ENCODE data around the gene FES. TPM values are rescaled to one million over a fixed set of nuclear protein-coding genes. Genes with fewer than 3 reads are reported as not detected.
"Not testable (repeated sequence)": the region's sequence is repeated elsewhere in the genome, so short reads cannot be mapped to it uniquely, and the experiment has no call there.

The FES gene
- total RNA-seq, 1 donor from 2014 or later: 55.8 TPM

DNA sequence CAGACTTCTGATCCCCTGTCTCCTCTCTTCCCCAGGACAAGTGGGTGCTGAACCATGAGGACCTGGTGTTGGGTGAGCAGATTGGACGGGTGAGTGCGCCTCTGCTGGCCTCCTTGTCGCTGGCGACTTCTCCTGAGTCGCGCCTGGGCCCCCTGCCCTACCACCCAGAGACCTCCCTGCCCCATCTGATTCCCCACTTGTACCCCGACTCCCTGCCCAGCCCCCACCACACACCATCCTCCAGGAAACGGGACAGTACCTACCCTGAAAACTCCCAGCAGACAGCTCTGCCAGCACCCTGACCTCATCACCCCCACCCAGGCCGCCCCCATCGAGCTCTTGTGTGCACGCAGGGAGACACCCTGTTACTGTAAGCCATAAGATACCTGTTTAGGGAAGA lies 7.7 kb downstream of the FES start:
- intact Hi-C loops (cut with micrococcal nuclease): no loop called here
- H3K27ac Mint-ChIP-seq: no peak overlapping the region
- no peaks in the 10 kb centered on the region for H3K27me3 Mint-ChIP-seq (ENCODE audit: low read depth)
- DNase-seq (ENCODE audit: low spot score): no peak
- H3K4me1 Mint-ChIP-seq (ENCODE audit: low read depth): peaks cover 3% of the 10 kb centered on the region
- H3K4me3 Mint-ChIP-seq (ENCODE audit: low read depth): no peak overlapping the region
- peaks cover 77% of the 10 kb centered on the region for H3K36me3 Mint-ChIP-seq (ENCODE audit: low read depth)
- no peaks in the 10 kb centered on the region for H3K9me3 Mint-ChIP-seq

DNA sequence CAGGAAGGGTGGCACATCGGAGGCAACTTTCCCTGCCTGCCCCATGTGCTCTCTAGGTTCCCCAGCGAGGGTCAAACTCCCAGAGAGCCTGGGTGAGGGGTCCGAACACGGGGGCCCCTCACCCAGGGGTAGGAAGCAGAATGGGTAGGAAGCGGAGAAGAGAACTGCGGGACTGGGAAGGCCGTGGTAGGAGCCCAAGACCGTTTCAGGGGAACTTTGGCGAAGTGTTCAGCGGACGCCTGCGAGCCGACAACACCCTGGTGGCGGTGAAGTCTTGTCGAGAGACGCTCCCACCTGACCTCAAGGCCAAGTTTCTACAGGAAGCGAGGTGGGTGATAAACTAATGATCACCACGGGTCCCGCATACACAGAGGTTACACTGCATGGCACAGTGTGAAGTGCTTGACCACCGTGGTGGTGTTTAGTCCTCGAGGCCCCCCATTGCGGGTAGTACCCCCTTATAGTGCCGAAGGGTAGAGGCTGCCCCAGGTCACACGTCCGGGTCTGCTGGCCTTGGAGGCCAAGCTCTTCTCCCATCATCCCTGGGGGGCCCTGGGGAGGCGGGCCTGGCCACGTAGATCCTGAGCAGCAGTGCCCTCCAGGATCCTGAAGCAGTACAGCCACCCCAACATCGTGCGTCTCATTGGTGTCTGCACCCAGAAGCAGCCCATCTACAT lies 8.3 kb downstream of the FES start:
- no peaks in the 10 kb centered on the region for H3K9me3 Mint-ChIP-seq
- intact Hi-C loops (cut with micrococcal nuclease): no loop called here
- no peak for DNase-seq (ENCODE audit: low spot score)
- H3K36me3 Mint-ChIP-seq (ENCODE audit: low read depth): peaks cover 75% of the 10 kb centered on the region
- no peak overlapping the region for H3K4me3 Mint-ChIP-seq (ENCODE audit: low read depth)
- H3K4me1 Mint-ChIP-seq (ENCODE audit: low read depth): peaks cover 3% of the 10 kb centered on the region
- no peak overlapping the region for H3K27ac Mint-ChIP-seq
- H3K27me3 Mint-ChIP-seq (ENCODE audit: low read depth): no peaks in the 10 kb centered on the region

DNA sequence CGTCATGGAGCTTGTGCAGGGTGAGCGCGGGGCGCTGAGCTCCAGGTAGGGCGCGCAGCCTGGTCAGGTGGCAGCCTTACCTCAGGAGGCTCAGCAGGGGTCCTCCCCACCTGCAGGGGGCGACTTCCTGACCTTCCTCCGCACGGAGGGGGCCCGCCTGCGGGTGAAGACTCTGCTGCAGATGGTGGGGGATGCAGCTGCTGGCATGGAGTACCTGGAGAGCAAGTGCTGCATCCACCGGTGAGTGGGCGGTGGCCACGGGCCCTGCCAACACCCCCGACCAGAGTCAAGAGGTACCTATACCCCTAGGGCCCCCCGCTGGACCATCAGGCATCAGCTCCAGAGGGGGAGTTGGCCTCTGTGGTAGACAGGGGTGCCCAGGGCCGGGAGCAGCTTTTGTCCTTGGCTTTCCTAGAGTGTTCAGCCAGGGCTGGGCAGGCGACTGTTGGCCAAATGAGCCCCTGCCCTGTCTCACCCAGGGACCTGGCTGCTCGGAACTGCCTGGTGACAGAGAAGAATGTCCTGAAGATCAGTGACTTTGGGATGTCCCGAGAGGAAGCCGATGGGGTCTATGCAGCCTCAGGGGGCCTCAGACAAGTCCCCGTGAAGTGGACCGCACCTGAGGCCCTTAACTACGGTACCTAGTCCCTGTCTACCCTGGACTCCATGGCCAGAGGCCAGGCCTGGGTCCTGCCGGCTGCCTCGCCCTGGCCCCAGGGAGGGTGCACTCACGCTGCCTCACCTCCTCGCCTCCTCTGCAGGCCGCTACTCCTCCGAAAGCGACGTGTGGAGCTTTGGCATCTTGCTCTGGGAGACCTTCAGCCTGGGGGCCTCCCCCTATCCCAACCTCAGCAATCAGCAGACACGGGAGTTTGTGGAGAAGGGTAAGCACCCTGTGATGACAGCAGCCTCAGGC lies 9.1 kb downstream of the FES start:
- Mint-ChIP-seq H3K9me3 (no peaks in the 10 kb centered on the region), H3K36me3 (ENCODE audit: low read depth) (peaks cover 74% of the 10 kb centered on the region)
- no peak for DNase-seq (ENCODE audit: low spot score)

DNA sequence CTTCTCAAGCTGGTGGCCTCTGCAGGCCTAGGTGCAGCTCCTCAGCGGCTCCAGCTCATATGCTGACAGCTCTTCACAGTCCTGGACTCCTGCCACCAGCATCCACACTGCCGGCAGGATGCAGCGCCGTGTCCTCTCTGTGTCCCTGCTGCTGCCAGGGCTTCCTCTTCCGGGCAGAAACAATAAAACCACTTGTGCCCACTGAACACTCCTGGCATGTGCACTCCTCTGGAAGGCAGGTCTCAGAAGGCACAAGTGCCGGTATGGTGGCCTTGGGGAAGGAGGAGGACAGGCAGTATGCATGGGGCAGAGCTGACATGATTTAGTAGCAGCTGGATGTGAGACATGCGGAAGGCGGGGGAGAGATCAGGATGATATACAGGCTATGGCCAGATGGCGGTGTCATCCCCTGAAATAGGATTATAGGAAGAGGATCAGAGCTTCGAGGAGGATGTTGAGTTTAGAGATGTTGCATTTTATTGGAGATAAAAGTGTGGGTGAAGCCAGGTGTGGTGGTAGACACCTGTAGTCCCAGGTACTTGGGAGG lies 11.3 kb downstream of the FES start:
- Mint-ChIP-seq H3K27me3 (ENCODE audit: low read depth) (no peaks in the 10 kb centered on the region), H3K36me3 (ENCODE audit: low read depth) (peaks cover 69% of the 10 kb centered on the region), H3K9me3 (no peaks in the 10 kb centered on the region), H3K27ac (no peak overlapping the region), H3K4me1 (ENCODE audit: low read depth) (no peaks in the 10 kb centered on the region), H3K4me3 (ENCODE audit: low read depth) (no peak overlapping the region)
- no peak for DNase-seq (ENCODE audit: low spot score)
- intact Hi-C loops (cut with micrococcal nuclease): no loop called here

More for the DNA sequence above, 9.1 kb downstream of the FES start:
- intact Hi-C loops (cut with micrococcal nuclease): no loop called here
- peaks cover under 1% of the 10 kb centered on the region for H3K4me1 Mint-ChIP-seq (ENCODE audit: low read depth)
- no peaks in the 10 kb centered on the region for H3K27me3 Mint-ChIP-seq (ENCODE audit: low read depth)
- H3K27ac Mint-ChIP-seq: no peak overlapping the region
- H3K4me3 Mint-ChIP-seq (ENCODE audit: low read depth): no peak overlapping the region

DNA sequence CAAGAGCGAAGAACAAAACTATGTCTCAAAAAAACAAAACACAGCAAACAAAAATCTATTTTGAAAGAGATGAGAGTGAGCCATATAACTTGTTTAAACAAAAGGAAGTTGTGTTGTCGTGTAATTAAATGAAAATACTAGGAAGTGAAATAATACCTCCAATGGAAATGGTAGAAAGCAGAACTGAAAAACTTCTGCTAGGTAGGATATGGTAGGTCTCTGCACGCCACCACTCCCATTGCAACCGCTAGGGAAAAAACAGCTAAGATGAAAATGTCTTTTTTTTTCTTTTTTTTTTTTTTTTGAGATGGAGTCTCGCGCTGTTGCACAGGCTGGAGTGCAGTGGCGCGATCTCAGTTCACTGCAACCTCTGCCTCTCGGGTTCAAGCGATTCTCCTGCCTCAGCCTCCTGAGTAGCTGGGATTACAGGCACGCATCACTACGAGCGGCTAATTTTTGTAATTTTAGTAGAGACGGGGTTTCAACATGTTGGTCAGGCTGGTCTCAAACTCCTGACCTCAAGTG lies 12.9 kb downstream of the FES start:
- peaks cover 11% of the 10 kb centered on the region for H3K4me1 Mint-ChIP-seq (ENCODE audit: low read depth)
- H3K27ac Mint-ChIP-seq; H3K27me3 Mint-ChIP-seq (ENCODE audit: low read depth); intact Hi-C loops (cut with micrococcal nuclease); H3K9me3 Mint-ChIP-seq; DNase-seq (ENCODE audit: low spot score); H3K4me3 Mint-ChIP-seq (ENCODE audit: low read depth): not testable (repeated sequence)
- peaks cover 58% of the 10 kb centered on the region for H3K36me3 Mint-ChIP-seq (ENCODE audit: low read depth)

DNA sequence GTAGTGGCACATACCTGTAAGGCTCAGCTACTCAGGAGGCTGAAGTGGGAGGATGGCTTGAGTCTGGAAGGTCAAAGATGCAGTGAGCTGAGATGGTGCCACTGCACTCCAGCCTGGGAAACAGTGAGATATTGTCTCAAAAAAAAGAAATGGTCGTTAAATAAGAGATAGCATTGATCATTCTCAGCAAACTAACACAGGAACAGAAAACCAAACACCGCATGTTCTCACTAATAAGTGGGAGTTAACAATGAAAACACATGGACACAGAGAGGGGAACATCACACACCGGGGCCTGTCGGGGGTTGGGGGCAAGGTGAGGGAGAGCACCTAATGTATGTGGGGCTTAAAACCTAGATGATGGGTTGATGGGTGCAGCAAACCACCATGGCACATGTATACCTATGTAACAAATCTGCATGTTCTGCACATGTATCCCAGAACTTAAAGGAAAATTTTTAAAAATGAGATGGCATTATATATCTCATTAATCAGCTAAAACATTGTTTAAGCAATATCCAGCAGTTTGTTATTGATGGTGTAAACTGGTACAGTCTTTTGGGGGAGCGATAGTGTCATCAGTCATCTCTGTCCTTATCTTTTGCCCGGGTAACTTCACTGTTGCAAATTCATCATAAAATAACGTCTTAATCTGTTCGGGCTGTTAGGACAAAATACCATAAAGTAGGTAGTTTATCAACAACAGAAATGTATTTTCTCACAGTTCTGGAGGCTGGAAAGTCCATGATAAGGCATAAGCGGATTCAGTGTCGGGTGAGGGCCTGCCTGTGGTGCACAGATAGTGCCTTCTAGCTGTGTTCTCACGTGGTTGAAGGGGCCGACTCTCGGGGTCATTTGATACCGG lies 17.1 kb downstream of the FES start:
- Mint-ChIP-seq H3K27ac (peak overlapping the region; percentile 80), H3K27me3 (ENCODE audit: low read depth) (no peaks in the 10 kb centered on the region), H3K36me3 (ENCODE audit: low read depth) (peaks cover 48% of the 10 kb centered on the region), H3K4me3 (ENCODE audit: low read depth) (peak overlapping the region; percentile 78), H3K9me3 (no peaks in the 10 kb centered on the region), H3K4me1 (ENCODE audit: low read depth) (peaks cover 24% of the 10 kb centered on the region)
- no peak for DNase-seq (ENCODE audit: low spot score)
- intact Hi-C loops (cut with micrococcal nuclease): loop anchor here (1.0 kb wide), 1 partner anchor 30 kb away; no protein-coding TSS in a partner anchor

DNA sequence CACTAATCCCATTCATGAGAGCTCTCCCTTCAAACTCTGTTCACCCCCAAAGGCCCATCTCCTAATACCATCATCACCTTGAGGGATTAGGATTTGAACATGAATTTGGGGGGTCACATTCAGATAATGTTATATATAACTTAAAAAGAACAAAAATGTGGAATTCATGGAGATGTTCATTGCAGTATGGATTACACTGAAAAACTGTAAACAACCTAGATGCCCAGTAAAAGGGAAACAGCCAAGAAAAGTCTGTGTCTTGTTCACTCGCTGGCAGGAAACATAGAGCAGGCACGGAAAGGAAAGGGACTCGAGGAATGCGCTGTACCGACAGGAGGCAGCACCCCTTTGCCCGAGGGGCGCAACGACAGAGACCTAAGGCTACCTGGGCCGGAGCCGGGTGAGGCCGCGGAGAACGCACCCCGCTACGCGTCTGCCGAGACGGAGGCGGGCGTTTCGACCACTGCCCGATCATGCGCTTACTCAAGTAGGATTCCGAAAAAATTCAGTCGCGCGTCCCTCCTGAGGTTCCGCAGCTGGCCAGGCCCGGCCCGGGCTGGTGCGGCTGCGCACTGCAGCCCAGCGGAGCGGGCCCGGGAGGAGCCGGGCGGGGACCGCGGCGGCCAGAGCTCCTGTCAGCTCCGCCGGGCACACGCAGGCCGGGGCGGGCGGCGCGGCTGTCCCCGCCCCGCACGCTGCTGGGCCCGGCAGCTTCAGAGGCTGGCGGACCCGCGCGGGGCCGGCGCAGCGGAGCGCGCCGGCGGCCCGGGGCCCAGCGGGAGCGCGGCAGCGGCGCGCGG lies 17.9 kb downstream of the FES start:
- Mint-ChIP-seq H3K27me3 (ENCODE audit: low read depth) (no peaks in the 10 kb centered on the region), H3K4me1 (ENCODE audit: low read depth) (peaks cover 24% of the 10 kb centered on the region), H3K36me3 (ENCODE audit: low read depth) (peaks cover 49% of the 10 kb centered on the region), H3K4me3 (ENCODE audit: low read depth) (peak overlapping the region; percentile 78), H3K9me3 (no peaks in the 10 kb centered on the region), H3K27ac (peak overlapping the region; percentile 80)
- DNase-seq (ENCODE audit: low spot score): peak; percentile 70
- intact Hi-C loops (cut with micrococcal nuclease): loop anchor here (1.0 kb wide), 1 partner anchor 29 kb away; no protein-coding TSS in a partner anchor

DNA sequence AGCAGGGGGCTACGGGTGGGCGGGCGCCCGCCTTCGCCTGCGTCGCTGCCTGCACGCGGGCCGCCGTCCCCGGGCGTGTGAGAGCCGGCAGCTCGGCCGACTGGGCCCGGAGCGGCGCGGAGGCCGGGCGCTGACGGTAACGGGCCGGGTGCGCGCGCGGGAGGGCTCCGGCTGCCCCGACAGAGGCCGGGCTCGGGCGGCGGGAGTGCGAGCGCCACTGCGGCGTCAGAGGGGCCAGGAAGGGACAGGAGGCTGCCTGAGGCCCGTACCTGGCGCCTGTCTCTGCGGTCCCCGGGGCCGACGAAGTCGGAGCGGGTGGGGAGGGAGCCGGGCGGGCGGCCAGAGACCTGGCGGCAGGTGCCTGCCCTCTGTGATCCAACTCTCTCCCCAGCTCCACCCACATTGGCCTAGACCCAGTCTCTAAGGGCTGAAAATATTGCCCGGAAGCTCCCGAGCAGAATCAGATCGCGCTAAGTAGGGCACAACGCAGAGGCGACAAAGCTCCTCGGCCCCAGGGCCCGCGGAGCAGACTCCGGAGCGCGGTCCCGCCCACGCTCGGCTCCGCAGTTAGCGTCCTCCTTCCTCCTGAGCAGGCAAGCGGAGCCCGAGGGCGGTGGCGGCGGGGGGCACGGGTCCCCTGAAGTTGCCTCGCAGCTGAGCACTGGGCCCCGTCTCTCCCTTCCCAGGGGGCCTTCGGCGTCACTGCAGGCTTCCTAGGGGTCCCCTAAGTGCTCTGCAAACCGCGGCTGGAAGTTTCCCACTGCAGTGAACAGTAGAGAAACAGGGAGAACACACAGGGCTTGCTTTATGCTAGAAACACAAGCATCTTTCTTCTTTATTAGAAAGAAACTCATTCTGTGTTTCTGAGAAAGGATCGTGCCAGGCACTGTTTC lies 18.8 kb downstream of the FES start, which contains the start of gene MAN2A2:
MAN2A2 (plus strand) TSS at position 463 of the 893 bp plus-strand sequence. CDS start 906 bp downstream, outside the sequence.
- Mint-ChIP-seq H3K27ac (peak within 1 kb of the TSS; percentile 85), H3K27me3 (ENCODE audit: low read depth) (no peaks in the 10 kb centered on the region), H3K4me1 (ENCODE audit: low read depth) (peaks cover 24% of the 10 kb centered on the region), H3K4me3 (ENCODE audit: low read depth) (peak within 1 kb of the TSS; percentile 84), H3K36me3 (ENCODE audit: low read depth) (peaks cover 53% of the 10 kb centered on the region), H3K9me3 (no peaks in the 10 kb centered on the region)
- peak; percentile 72 for DNase-seq (ENCODE audit: low spot score)
- intact Hi-C loops (cut with micrococcal nuclease): loop anchor here (1.0 kb wide), 2 partner anchors 28 to 31 kb away; no protein-coding TSS in a partner anchor

DNA sequence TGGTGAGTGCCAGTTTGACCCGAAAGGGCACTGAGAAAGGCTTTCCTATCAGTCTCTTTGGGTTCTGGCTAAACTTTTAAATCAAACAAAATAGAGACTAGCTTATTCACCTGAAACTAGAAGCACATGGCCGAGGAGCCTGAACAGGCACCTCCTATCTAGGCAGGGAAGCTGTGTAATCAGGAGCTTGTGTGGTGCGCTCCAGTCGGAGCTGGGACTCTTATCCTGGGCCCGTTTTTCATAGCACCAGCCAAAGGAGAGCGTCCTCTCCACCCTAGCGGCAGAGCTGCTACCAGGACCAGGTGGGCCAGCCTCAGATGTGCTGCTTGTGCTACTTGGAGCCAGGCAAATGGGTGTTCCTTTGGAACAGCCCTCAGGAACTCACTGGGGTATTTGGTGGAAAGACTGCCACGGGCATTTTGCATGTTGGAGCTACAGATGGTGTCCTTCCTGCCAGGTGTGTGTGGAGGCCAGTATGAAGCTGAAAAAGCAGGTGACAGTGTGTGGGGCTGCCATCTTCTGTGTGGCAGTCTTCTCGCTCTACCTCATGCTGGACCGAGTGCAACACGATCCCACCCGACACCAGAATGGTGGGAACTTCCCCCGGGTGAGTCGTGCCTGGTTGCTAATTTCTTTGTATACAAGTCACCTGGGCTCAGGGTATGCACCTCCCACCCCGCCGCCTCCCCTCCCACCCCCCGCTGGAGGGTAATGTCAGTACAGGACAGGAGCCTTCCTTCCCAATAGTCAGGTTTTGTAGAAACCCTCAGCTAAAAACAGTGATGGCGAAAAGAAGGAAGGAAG lies 19.6 kb downstream of the FES start:
- Mint-ChIP-seq H3K9me3 (no peaks in the 10 kb centered on the region), H3K27me3 (ENCODE audit: low read depth) (no peaks in the 10 kb centered on the region), H3K4me1 (ENCODE audit: low read depth) (peaks cover 24% of the 10 kb centered on the region), H3K4me3 (ENCODE audit: low read depth) (peak overlapping the region; percentile 84), H3K36me3 (ENCODE audit: low read depth) (peaks cover 53% of the 10 kb centered on the region), H3K27ac (peak overlapping the region; percentile 85)
- no peak for DNase-seq (ENCODE audit: low spot score)
- intact Hi-C loops (cut with micrococcal nuclease): loop anchor here (1.0 kb wide), 1 partner anchor 30 kb away; no protein-coding TSS in a partner anchor

DNA sequence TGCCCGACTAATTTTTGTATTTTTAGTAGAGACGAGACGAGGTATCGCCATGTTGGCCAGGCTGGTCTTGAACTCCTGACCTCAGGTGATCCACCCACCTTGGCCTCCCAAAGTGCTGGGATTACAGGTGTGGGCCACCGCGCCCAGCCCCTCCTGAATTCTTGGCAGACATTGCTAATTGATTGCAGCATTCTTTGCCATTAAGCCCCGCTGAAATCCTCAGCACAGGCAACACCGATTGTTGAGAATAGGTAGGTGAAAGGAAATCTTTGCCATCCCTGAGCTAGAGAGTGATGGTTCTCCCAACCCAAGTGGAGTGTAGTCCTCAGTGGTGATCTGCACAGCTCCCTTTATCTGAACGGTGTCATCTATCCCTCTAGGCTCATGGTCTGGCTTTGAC lies 20.4 kb downstream of the FES start:
- H3K27me3 Mint-ChIP-seq (ENCODE audit: low read depth): no peaks in the 10 kb centered on the region
- intact Hi-C loops (cut with micrococcal nuclease): no loop called here
- H3K4me3 Mint-ChIP-seq (ENCODE audit: low read depth): peak overlapping the region; percentile 37
- no peak for DNase-seq (ENCODE audit: low spot score)
- H3K27ac Mint-ChIP-seq: peak overlapping the region; percentile 22
- H3K4me1 Mint-ChIP-seq (ENCODE audit: low read depth): peaks cover 24% of the 10 kb centered on the region
- H3K9me3 Mint-ChIP-seq: no peaks in the 10 kb centered on the region
- peaks cover 53% of the 10 kb centered on the region for H3K36me3 Mint-ChIP-seq (ENCODE audit: low read depth)

All from activated T-helper 2 cell treated with anti-CD3 and anti-CD28 coated beads, Interferon-gamma antibody, Interleukin-2, Interleukin-4, amounts not matched to agents 10 μg/mL and 5 μg/mL and 100 μg/mL, durations not matched to agents 14 hours and 24 hours and 36 hours (primary cell).